ENCODE data around the gene TRIM10.
A peak's percentile ranks its signal among the peaks of the same experiment; 100 is the strongest.

The TRIM10 gene

GRCh38 chr6:30162265-30163089, 1.5 kb upstream of the TRIM10 start (continued):
- TF ChIP-seq ATF2 (tag by site-specific recombination; IDR thresholded peaks at IDR 0.05; ENCODE audit: low read depth) (no peak), ZNF366 (tag by site-specific recombination; conservative IDR thresholded peaks at IDR 0.05) (peak; percentile 78), ZNF426 (tag by site-specific recombination; IDR thresholded peaks at IDR 0.05) (peak; percentile 100), INSM2 (tag by site-specific recombination; IDR thresholded peaks at IDR 0.05) (peak; percentile 22; the same call in 1 of the 2 replicates), BCL6B (tag by site-specific recombination; IDR thresholded peaks at IDR 0.05) (no peak), ZNF292 (tag by site-specific recombination; IDR thresholded peaks at IDR 0.05; ENCODE audit: borderline replicate concordance, low read depth) (peak; percentile 98), ZNF184 (tag by site-specific recombination; IDR thresholded peaks at IDR 0.05) (no peak), ZNF174 (tag by site-specific recombination; IDR thresholded peaks at IDR 0.05) (no peak), ZIC2 (tag by site-specific recombination; IDR thresholded peaks at IDR 0.05) (no peak), ELK4 (IDR thresholded peaks at IDR 0.05; ENCODE audit: borderline replicate concordance, low read depth, low read length) (no peak), ZNF544 (tag by site-specific recombination; IDR thresholded peaks at IDR 0.05) (no peak), ZNF350 (tag by site-specific recombination; IDR thresholded peaks at IDR 0.05) (no peak), REPIN1 (tag by site-specific recombination; IDR thresholded peaks at IDR 0.05; ENCODE audit: low read depth) (no peak; the same call in 1 of the 2 replicates), ZBTB1 (tag by site-specific recombination; IDR thresholded peaks at IDR 0.05) (no peak), ZNF211 (tag by site-specific recombination; IDR thresholded peaks at IDR 0.05; ENCODE audit: low read depth) (no peak), HOXD13 (CRISPR knock-in tag; IDR thresholded peaks at IDR 0.05; ENCODE audit: borderline replicate concordance) (no peak), ZNF639 (tag by site-specific recombination; IDR thresholded peaks at IDR 0.05) (peak; percentile 89), ZNF214 (tag by site-specific recombination; IDR thresholded peaks at IDR 0.05; ENCODE audit: borderline replicate concordance) (no peak), ZNF449 (tag by site-specific recombination; IDR thresholded peaks at IDR 0.05) (no peak), ZNF140 (tag by site-specific recombination; IDR thresholded peaks at IDR 0.05) (peak; percentile 98), ZBTB44 (tag by site-specific recombination; IDR thresholded peaks at IDR 0.05) (no peak), ZBTB17 (tag by site-specific recombination; IDR thresholded peaks at IDR 0.05) (no peak), ZNF768 (tag by site-specific recombination; IDR thresholded peaks at IDR 0.05) (no peak), ZNF654 (tag by site-specific recombination; IDR thresholded peaks at IDR 0.05; ENCODE audit: low read depth) (peak; percentile 64), ZNF645 (tag by site-specific recombination; IDR thresholded peaks at IDR 0.05) (peak; percentile 70; the same call in 1 of the 2 replicates), ZNF701 (tag by site-specific recombination; IDR thresholded peaks at IDR 0.05) (no peak)
